GM04504 (cell line): ENCODE measurements around the gene ABL2.
A peak's percentile ranks its signal among the peaks of the same experiment; 100 is the strongest.
"Not testable (repeated sequence)": the region's sequence is repeated elsewhere in the genome, so short reads cannot be mapped to it uniquely, and the experiment has no call there.

Source experiments
- DNase-seq: peaks from one replicate; pipeline ENCODE4 v3.0.0-alpha.2; 2012; ENCODE audit warnings: low read depth

ABL2 gene

DNA sequence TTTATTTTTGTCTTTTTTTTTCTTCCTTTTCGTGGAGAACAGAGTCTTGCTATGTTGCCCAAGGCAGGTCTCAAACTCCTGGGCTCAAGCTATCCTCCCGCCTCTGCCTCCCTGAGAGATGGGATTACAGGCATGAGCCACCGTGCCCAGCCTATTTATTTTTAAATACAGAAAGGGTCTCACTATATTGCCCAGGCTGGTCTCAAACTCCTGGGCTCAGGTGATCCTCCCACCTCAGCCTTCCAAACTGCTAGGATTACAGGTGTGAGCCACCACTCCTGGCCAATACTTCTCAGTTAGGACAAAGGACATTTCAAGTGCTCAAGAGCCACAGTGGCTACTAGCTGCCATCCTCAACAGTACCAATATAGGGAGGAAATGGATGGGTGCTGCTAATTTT is 16.2 kb downstream of the ABL2 start:
- DNase-seq, result not testable (repeated sequence)

DNA sequence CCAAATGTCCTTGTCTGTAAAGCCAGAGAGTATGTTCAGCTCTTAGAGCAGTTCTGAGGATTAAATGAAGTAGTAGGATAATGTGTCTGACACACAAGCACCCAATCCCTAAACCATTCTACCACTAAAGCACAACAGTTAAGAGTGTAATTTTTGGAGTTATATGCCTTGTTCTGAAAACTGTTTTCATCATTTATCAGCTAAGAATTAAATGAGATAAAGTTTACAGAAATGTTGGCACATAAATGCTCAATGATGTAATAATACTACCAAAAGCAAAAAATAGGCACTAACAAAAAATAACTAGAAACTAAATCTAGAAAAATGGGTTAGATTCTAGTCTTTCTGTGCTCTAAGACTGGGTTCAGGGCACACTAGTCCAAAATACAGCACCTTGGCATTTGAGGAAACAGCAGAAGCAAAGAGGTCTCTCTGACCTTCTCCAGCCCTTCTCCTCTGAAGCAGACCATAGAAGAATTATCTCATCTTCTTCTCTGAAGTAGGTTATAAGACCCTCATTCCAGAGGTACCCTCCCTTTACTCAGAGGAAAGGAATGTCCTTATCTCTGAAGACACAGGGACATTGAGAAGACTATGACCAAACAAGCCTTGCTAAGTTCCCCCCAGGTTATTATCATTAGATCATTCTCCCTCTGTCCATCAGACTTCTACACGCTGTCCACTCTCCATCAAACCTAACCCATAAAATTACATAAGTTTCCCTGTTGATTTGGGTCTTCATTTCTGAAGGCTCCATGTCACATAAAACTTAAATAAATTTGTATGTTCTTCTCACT is 20.6 kb downstream of the ABL2 start:
- DNase-seq, result no peak

- no peak for DNase-seq
These were observed 22.7 kb downstream of the ABL2 start for GRCh38 chr1:179206812-179207211.

DNA sequence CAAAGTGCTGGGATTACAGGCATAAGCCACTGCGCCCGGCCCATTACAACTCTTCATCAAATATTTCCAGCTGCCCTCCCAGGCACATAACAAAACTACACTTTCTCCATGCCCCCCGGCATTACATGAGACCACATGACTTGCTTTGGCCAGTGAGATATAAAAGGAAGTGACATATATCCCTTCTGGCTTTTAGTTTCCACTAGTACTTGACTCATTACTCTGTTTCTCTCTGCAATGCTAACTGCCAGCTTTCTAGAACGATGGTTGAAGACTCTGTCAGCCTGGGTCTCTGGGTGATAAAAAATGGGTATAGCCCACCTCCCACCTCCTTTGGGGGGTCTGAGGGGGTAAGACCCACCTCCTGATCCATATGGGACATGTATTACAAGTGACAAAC is 24.2 kb downstream of the ABL2 start:
- DNase-seq, result no peak

- no peak for DNase-seq
These were observed 27.3 kb downstream of the ABL2 start for GRCh38 chr1:179202161-179202560.

DNA sequence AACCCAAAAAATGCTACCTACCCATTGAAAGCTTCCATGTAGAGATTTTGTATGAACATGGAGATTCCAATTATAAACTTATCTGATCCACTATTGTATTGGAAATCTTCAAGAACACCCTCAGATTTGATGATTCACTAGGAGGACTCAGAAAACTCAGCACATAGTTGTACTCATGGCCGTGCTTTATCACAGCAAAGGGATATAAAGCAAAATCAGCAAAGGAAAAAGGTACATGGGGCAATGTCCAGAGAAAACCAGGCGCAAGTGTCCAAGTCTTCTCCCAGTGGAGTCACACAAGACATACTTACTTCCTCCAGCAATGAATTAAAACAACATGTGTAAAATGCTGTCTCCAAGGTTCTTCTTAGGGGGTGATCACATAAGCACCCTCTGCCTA is 28.9 kb downstream of the ABL2 start:
- DNase-seq, result no peak

DNA sequence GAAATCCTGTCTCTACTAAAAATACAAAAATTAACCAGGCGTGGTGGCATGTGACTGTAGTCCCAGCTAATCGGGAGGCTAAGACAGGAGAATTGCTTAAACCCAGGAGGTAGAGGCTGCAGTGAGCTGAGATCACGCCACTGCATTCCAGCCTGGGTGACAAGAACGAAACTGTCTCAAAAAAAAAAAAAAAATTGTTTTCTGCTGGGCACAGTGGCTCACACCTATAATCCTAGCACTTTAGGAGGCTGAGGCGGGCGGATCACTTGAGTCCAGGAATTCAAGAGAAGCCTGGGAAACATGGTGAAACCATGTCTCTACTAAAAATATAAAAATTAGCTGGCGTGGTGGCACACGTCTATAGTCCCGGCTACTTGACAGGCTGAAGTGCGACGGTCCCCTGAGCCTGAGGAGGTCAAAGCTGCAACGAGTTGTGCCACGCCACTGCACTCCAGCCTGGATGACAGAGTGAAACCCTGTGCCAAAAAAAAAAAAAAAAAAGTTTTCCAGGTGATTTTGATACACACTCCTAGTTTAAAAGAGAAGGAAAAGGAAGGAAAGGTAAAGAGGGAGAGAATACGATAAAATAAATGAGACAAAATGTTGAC is 31.7 kb downstream of the ABL2 start:
- no peak for DNase-seq

GRCh38 chr1:179195857-179196256 is 33.6 kb downstream of the ABL2 start:
- not testable (repeated sequence) for DNase-seq

DNA sequence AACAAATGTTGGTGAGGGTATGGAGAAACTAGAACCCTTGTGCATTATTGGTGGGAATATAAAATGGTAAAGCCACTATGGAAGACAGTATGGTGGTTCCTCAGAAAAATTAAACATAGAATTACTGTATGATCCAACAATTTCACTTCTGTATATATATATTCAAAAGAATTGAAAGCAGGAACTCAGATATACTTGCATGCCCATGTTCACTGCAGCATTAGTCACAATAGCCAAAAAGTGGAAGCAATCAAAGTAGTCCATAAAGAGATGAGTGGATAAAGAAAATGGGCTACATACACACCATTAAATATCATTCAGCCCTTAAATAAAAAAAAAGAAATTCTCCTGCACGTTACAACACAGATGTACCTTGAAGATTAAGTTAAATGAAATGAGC is 34.1 kb downstream of the ABL2 start:
- DNase-seq, result no peak

GRCh38 chr1:179194068-179194537 is 35.4 kb downstream of the ABL2 start:
- no peak for DNase-seq

GRCh38 chr1:179190861-179191260 is 38.6 kb downstream of the ABL2 start:
- DNase-seq, result no peak

DNA sequence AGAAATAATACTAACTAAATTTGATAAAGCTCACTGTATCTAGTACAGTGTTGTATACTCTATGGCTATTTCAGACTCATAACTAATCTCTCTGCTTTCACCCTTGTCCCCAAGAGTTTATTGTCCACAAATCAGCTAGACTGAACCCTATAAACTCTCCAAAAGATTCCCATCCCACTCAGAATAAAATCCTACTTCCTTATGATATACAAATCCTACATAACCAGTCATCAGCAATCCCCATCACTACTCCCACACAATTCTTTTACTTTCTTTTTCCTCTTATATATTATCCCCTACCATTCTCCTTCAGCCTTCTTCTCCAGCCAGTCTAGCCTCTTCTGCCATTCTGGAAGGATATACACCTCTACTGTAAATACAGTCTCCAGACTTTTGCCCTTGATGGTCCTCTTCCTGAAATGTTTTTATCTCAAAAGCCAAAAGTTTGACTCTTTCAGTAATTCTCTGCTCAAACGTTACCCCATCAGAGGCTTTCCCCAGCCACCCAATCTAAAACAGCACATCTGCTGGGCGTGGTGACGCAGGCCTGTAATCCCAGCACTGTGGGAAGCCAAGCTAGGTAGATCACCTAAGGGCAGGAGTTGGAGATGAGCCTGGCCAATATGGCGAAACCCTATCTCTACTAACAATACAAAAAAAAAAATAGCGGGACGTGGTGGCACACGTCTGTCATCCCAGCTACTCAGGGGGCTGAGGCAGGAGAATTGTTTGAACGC is 41.6 kb downstream of the ABL2 start:
- DNase-seq, result no peak

DNA sequence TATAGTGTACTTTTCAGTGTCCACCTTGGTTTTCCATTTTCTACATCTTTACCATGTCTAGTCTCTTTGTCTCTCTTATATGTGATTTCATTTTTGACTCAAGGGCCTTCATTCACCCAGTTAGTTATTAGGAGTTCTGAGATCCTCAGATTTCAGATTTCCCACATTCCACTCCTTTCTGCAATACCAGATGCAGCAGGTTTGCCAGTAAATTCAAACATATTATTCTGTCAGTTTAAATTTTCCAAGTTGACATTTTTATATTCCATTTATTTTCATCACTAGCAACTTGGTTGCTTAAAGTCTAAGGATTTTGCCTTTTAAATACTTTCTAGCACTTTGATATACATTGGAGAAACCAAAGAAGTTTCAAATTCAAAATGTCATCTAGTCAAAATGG is 42.4 kb downstream of the ABL2 start:
- DNase-seq, result peak; percentile 65

GRCh38 chr1:179184403-179184802 is 45.1 kb downstream of the ABL2 start:
- DNase-seq, result no peak

DNA sequence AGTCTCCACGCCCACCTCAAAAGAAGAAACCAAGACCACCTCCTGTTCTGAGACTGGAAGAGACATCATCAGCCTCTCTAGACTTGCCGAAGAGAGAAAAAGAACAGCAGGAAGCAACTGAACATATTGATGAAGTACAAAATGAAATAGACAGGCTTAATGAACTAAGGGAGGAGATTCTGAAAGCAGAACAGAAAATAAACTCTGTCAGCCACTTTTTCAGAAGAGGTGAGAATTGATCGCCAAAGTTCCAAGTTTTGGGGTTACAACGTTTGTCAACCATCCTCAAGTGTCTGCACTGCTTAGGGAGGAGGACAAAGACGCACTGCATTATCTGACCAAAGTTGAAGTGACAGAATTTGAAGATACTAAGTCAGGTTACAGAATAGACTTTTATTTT is 45.6 kb downstream of the ABL2 start:
- DNase-seq, result no peak

- peak; percentile 35 for DNase-seq
These were observed 50.5 kb downstream of the ABL2 start for GRCh38 chr1:179178950-179179349.

GRCh38 chr1:179178183-179178582 is 51.3 kb downstream of the ABL2 start:
- DNase-seq, result no peak

- no peak for DNase-seq
These were observed 51.9 kb downstream of the ABL2 start for GRCh38 chr1:179177615-179178014.

DNA sequence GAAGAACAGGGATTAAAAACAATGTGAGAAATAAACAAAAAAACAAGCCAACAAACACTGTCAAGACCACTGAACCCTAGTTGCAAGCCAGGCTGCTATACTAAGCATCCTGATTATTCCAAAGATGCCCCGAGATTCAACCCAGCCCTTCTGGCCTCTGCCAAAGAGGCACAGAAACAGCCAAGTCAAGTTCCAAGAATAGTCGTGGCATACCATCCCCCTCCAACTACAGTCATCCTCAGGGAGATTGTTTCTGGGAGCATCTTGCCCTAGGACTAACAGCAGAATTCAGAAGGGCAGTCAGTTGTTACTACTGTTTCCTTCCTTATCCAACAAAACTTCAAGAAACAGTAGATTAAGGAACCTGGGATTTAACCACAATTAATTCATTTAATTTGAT is 52.3 kb downstream of the ABL2 start:
- DNase-seq, result peak; percentile 52

GRCh38 chr1:179175011-179175841 is 54.3 kb downstream of the ABL2 start:
- peak; percentile 73 for DNase-seq

- DNase-seq, result not testable (repeated sequence)
These were observed 59.1 kb downstream of the ABL2 start for GRCh38 chr1:179170468-179170770.
